Cardiac muscle cell (in vitro differentiated cells and primary cell): ENCODE measurements around the gene UPF2. TPM values are rescaled to one million over a fixed set of nuclear protein-coding genes. Genes with fewer than 3 reads are reported as not detected.

ENCODE experiments used
- DNase-seq, 2 donors: peaks; one replicate each; pipeline versions ENCODE4 v3.0.0 to v3.0.0-alpha.2; 2010 to 2017; ENCODE audit warnings: low read depth in 1 of 2, low spot score in 1 of 2
- H3K27ac ChIP-seq: fragments of 200-600 bp; sonication (generic); 2 replicates; pipeline ENCODE4 v1.5.1; 2016
- H3K27me3 ChIP-seq: fragments of 200-600 bp; sonication (generic); 2 replicates; pipeline ENCODE4 v1.6.0; 2016; ENCODE audit warnings: control low read depth
- H3K36me3 ChIP-seq: fragments of 200-600 bp; sonication (generic); 2 replicates; pipeline ENCODE4 v1.5.1; 2016; ENCODE audit warnings: control low read depth
- H3K4me1 ChIP-seq: fragments of 200-600 bp; sonication (generic); 2 replicates; pipeline ENCODE4 v1.8.1; 2017; ENCODE audit warnings: low read depth, mild to moderate bottlenecking, mixed run types
- H3K4me3 ChIP-seq: fragments of 200-600 bp; sonication (generic); 2 replicates; pipeline ENCODE4 v1.5.1; 2016; ENCODE audit warnings: mild to moderate bottlenecking
- H3K9me3 ChIP-seq: fragments of 200-600 bp; sonication (generic); 2 replicates; pipeline ENCODE4 v1.5.1; 2017; ENCODE audit warnings: low read depth, mild to moderate bottlenecking, control low read depth
- polyA plus RNA-seq: library from polyadenylated mRNA; unstranded; fragments of >200 nt; fragmentation: Nextera tagmentation; extraction: Ambion mirVana; gene quantifications from 2 replicates; pipeline ENCODE4 v1.2.1, GENCODE V29; 2016
- total RNA-seq: library from RNA; depleted of rRNA; stranded (reverse); fragments of >200 nt; gene quantifications from 2 replicates; pipeline ENCODE4 v1.2.3, GENCODE V29; 2016
- TF ChIP-seq, protein P1 (sequence below): IDR thresholded peaks from 2 replicates; pipeline ENCODE4 v1.5.1; 2012; ENCODE audit warnings: low read depth, mild to moderate bottlenecking, low read length

The UPF2 gene
- total and polyA plus RNA-seq, 2 experiments from 2014 or later: 12.8 to 13.2 TPM

DNA sequence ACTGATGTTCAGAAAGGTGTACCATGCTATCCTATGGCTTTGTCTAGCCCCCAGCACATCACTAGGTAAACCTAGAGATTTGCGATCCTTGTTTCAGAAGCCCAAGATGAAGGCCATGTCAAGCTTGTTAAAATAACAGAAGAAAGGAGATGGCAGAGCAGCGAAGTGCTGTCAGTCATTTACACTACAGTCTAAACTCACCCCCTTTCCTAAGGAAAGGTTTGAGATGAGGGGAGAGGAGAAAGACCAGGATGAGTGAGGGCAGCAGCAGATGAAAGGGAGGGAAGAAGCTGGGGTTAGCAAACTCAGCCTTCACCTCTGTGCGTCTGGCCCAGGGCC lies 144.6 kb downstream of the UPF2 start:
- H3K27ac ChIP-seq: peak overlapping the region; percentile 20
- H3K4me3 ChIP-seq: no peak overlapping the region
- H3K4me1 ChIP-seq: peaks cover 30% of the 10 kb centered on the region
- DNase-seq: no peak
- TF ChIP-seq, protein P1, sequence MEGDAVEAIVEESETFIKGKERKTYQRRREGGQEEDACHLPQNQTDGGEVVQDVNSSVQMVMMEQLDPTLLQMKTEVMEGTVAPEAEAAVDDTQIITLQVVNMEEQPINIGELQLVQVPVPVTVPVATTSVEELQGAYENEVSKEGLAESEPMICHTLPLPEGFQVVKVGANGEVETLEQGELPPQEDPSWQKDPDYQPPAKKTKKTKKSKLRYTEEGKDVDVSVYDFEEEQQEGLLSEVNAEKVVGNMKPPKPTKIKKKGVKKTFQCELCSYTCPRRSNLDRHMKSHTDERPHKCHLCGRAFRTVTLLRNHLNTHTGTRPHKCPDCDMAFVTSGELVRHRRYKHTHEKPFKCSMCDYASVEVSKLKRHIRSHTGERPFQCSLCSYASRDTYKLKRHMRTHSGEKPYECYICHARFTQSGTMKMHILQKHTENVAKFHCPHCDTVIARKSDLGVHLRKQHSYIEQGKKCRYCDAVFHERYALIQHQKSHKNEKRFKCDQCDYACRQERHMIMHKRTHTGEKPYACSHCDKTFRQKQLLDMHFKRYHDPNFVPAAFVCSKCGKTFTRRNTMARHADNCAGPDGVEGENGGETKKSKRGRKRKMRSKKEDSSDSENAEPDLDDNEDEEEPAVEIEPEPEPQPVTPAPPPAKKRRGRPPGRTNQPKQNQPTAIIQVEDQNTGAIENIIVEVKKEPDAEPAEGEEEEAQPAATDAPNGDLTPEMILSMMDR: no peak
- no peaks in the 10 kb centered on the region for H3K36me3 ChIP-seq
- no peaks in the 10 kb centered on the region for H3K27me3 ChIP-seq
- no peaks in the 10 kb centered on the region for H3K9me3 ChIP-seq

DNA sequence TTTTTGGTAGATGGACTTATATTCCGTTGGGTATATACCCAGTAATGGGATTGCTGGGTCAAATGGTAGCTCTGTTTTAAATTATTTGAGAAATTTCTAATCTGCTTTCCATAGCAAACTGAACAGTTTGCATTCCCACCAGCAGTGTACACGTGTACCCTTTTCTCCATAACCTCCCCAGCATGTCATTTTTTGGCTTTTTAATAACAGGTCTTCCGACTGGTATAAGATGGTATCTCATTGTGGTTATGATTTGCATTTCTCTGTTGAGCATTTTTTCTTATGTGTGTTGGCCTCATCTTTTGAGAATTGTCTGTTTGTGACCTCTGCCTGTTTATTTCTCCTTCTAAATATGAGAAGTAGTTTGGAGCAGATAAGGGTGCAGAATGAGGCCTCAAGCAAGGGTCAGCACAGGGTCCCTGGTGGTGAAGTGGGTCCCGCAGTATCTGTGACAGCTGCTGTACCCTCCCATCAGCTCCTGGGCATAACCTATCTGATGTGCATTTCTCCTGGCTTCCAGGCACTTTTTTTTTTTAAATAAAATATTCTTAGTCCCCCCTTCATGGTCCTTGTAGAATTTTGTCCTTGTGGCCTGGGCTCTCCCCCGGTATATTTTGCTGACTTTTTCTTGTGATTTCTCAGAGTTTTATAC lies 145.9 kb downstream of the UPF2 start:
- Histone ChIP-seq H3K27me3 (no peaks in the 10 kb centered on the region), H3K4me3 (no peak overlapping the region), H3K9me3 (no peaks in the 10 kb centered on the region), H3K27ac (no peak overlapping the region), H3K4me1 (peaks cover 25% of the 10 kb centered on the region), H3K36me3 (no peaks in the 10 kb centered on the region)
- no peak for DNase-seq
- TF ChIP-seq, protein P1: no peak

DNA sequence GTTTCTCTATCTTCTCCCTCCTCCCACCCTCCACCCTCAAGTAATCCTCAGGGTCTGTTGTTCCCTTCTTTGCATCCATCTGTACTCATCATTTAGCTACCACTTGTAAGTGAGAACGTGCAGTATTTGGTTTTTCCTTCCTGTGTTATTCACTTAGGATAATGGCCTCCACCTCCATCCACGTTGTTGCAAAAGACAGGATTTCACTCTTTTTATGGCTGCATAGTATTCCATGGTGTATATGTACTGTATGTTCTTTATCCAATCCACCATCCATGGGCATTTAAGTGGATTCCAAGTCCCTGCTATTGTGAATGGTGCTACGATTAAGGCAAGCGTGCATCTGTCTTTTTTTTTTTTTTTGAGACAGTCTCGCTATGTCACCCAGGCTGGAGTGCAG lies 147.0 kb downstream of the UPF2 start:
- Histone ChIP-seq H3K27ac (no peak overlapping the region), H3K4me3 (no peak overlapping the region), H3K36me3 (no peaks in the 10 kb centered on the region), H3K27me3 (no peaks in the 10 kb centered on the region), H3K9me3 (no peaks in the 10 kb centered on the region), H3K4me1 (peaks cover 18% of the 10 kb centered on the region)
- DNase-seq: no peak
- TF ChIP-seq, protein P1: no peak

DNA sequence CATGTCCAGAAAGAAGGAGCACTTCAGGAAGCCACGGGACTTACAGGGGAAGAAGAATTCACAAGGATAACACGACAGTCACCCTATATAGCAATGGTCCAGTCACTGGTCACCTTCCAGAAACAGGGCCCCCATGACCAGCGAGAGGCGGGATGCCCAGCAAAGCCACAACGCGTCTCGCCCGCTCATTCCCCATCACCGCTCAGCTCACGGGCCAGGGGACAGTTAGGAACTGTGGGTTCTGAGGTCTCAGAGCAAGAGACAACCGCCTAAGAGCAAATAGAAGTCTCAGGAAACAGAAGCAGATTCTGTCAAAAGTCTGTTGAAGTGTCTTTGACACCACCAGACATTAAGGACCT lies 147.5 kb downstream of the UPF2 start:
- Histone ChIP-seq H3K4me3 (no peak overlapping the region), H3K4me1 (peaks cover 18% of the 10 kb centered on the region), H3K9me3 (no peaks in the 10 kb centered on the region), H3K36me3 (no peaks in the 10 kb centered on the region), H3K27ac (no peak overlapping the region), H3K27me3 (no peaks in the 10 kb centered on the region)
- TF ChIP-seq, protein P1: no peak
- no peak for DNase-seq

DNA sequence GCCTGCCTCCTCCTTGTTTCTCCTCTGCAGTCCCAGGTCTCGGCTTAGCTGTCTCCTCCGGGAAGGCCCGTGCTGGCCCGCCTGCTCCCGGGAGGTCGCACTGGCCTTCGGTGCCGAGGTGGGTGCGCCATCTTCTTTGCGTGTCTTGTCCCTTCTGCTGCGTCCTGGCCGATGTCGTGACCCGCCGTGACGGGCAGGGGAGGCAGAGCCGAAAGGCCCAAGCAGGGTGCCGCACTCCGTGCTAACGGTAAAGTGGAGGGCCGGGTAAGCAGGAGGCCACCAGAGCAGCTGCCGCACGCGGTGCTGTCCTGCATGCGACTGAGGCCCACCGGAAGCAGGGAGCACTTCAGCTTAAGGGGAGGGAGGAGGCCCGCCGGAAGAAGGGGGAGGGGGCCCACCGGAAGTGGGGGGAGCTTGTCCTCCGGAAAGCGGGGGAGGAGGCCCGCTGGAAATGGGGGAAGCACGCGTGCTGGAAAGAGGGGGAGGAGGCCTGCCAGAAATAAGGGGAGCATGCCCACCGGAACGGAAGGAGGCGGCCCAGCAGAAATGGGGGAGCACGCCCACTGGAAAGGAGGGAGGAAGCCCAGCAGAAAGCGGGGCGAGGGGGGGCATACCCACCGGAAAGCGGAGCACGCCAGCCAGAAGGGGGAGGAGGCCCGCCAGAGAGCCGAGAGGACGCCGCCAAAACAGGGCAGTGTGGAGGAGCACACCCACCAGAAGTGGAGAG lies 148.1 kb downstream of the UPF2 start:
- peaks cover 18% of the 10 kb centered on the region for H3K4me1 ChIP-seq
- DNase-seq: no peak
- no peak overlapping the region for H3K4me3 ChIP-seq
- TF ChIP-seq, protein P1: no peak
- H3K36me3 ChIP-seq: no peaks in the 10 kb centered on the region
- H3K9me3 ChIP-seq: no peaks in the 10 kb centered on the region
- no peaks in the 10 kb centered on the region for H3K27me3 ChIP-seq
- H3K27ac ChIP-seq: no peak overlapping the region
